HepG2 (cell line): ENCODE measurements around the gene MAP2K5. TPM values are rescaled to one million over a fixed set of nuclear protein-coding genes. Genes with fewer than 3 reads are reported as not detected.

Experiments used
- ATM ChIP-seq: fragments of 450-650 bp; IDR thresholded peaks from 2 replicates; pipeline ENCODE4 v1.7.1; 2017; ENCODE audit warnings: mild to moderate bottlenecking, borderline replicate concordance
- HDAC2 ChIP-seq: sonication (generic); formaldehyde crosslinking; IDR thresholded peaks from 2 replicates; pipeline ENCODE4 v1.4.0; 2020; ENCODE audit warnings: missing genetic modification reagents
- JUN ChIP-seq: sonication (generic); formaldehyde crosslinking; IDR thresholded peaks from 2 replicates; pipeline ENCODE4 v1.4.0; 2020; ENCODE audit warnings: mild to moderate bottlenecking, missing genetic modification reagents
- KLF11 ChIP-seq: IDR thresholded peaks from 2 replicates; pipeline ENCODE4 v1.6.1; 2016; ENCODE audit warnings: missing compliant biosample characterization
- NFE2L2 ChIP-seq: fragments of 150-350 bp; IDR thresholded peaks from 2 replicates; pipeline ENCODE4 v1.6.1; 2014; ENCODE audit warnings: low read length
- RFX5 ChIP-seq: IDR thresholded peaks from 2 replicates; pipeline ENCODE4 v1.6.1; 2011; ENCODE audit warnings: low read depth, low read length, improper control_type of control experiment
- TFAP4 ChIP-seq: sonication (generic); IDR thresholded peaks from 2 replicates; pipeline ENCODE4 v1.6.1; 2016; ENCODE audit warnings: low read depth, borderline replicate concordance
- TP53 ChIP-seq: sonication (generic); formaldehyde crosslinking; conservative IDR thresholded peaks from 2 replicates; pipeline ENCODE4 v1.4.0; 2020; ENCODE audit warnings: missing genetic modification reagents
- ZEB1 ChIP-seq: IDR thresholded peaks from 2 replicates; pipeline ENCODE4 v1.6.1; 2012; ENCODE audit warnings: mild to moderate bottlenecking, low read depth, inconsistent platforms; ENCODE audit not compliant: insufficient replicate concordance
- ZNF34 ChIP-seq: sonication (generic); formaldehyde crosslinking; IDR thresholded peaks from 2 replicates; pipeline ENCODE4 v1.4.0; 2020; ENCODE audit warnings: mild to moderate bottlenecking, missing genetic modification reagents, borderline replicate concordance
- ZNF552 ChIP-seq: sonication (generic); formaldehyde crosslinking; IDR thresholded peaks from 2 replicates; pipeline ENCODE4 v1.9.0; 2022; ENCODE audit warnings: missing genetic modification reagents, mild to moderate bottlenecking, borderline replicate concordance
- ZNF672 ChIP-seq: sonication (generic); formaldehyde crosslinking; IDR thresholded peaks from 2 replicates; pipeline ENCODE4 v1.8.1; 2022; ENCODE audit warnings: missing genetic modification reagents
- ZNF776 ChIP-seq: sonication (generic); formaldehyde crosslinking; IDR thresholded peaks from 2 replicates; pipeline ENCODE4 v1.4.0; 2020; ENCODE audit warnings: mild to moderate bottlenecking, missing genetic modification reagents
- ZNF839 ChIP-seq: sonication (generic); formaldehyde crosslinking; IDR thresholded peaks from 2 replicates; pipeline ENCODE4 v1.4.0; 2020; ENCODE audit warnings: missing genetic modification reagents, mild to moderate bottlenecking, borderline replicate concordance
- polyA plus RNA-seq, 8 experiments: library from polyadenylated mRNA; depleted of rRNA in 3 of 8; stranded (reverse) in 7 of 8; unstranded in 1 of 8; fragments of >200 nt; fragmentation: Illumina TruSeq in 4 of 8; extraction: Trizol in 4 of 8; gene quantifications; 2 replicates each; pipeline versions ENCODE4 v1.2.1 to v1.2.3, GENCODE V29; 2011 to 2016; ENCODE audit warnings: low read depth in 4 of 8, missing spikeins in 1 of 8, mixed read lengths in 1 of 8; ENCODE audit not compliant: insufficient read depth in 1 of 8
- total RNA-seq, 5 experiments: library from RNA; depleted of rRNA; stranded (reverse); fragments of >200 nt; fragmentation: Illumina TruSeq; extraction: Trizol; gene quantifications; 2 replicates each; pipeline ENCODE4 v1.2.3, GENCODE V29; 2016; ENCODE audit warnings: low read depth in 1 of 5
- TF ChIP-seq, protein P1 (sequence below): sonication (generic); formaldehyde crosslinking; conservative IDR thresholded peaks from 2 replicates; pipeline ENCODE4 v1.8.0; 2022; ENCODE audit warnings: mild to moderate bottlenecking, moderate library complexity, missing genetic modification reagents
- TF ChIP-seq, protein P2 (sequence below): sonication (generic); formaldehyde crosslinking; IDR thresholded peaks from 2 replicates; pipeline ENCODE4 v1.4.0; 2020; ENCODE audit warnings: missing genetic modification reagents
- TF ChIP-seq, protein P3 (sequence below): sonication (generic); formaldehyde crosslinking; IDR thresholded peaks from 2 replicates; pipeline ENCODE4 v1.4.0; 2020; ENCODE audit warnings: mild to moderate bottlenecking, missing genetic modification reagents, borderline replicate concordance

Gene MAP2K5
- total and polyA plus RNA-seq, 2 of the 13 experiments (the other 11 are each of a cell fraction or from before 2014, with no cell fraction given), result 4.0 to 4.3 TPM

GRCh38 chr15:67839929-67840748 is 297.6 kb downstream of the MAP2K5 start, which contains the start of gene RNU6-1 (continued):
- TF ChIP-seq, protein P1, sequence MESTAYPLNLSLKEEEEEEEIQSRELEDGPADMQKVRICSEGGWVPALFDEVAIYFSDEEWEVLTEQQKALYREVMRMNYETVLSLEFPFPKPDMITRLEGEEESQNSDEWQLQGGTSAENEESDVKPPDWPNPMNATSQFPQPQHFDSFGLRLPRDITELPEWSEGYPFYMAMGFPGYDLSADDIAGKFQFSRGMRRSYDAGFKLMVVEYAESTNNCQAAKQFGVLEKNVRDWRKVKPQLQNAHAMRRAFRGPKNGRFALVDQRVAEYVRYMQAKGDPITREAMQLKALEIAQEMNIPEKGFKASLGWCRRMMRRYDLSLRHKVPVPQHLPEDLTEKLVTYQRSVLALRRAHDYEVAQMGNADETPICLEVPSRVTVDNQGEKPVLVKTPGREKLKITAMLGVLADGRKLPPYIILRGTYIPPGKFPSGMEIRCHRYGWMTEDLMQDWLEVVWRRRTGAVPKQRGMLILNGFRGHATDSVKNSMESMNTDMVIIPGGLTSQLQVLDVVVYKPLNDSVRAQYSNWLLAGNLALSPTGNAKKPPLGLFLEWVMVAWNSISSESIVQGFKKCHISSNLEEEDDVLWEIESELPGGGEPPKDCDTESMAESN (CRISPR knock-in tag), result peak; percentile 46; the same call in 1 of the 2 replicates
- TF ChIP-seq JUN (CRISPR knock-in tag), result no peak
- no peak for TF ChIP-seq RFX5
- no peak for TF ChIP-seq HDAC2 (CRISPR knock-in tag)
- no peak for TF ChIP-seq ZNF839 (CRISPR knock-in tag)
- TF ChIP-seq TP53 (CRISPR knock-in tag), result no peak
- TF ChIP-seq ZNF672 (CRISPR knock-in tag), result no peak
- no peak for TF ChIP-seq ZNF552 (CRISPR knock-in tag)
- no peak for TF ChIP-seq ATM
- TF ChIP-seq TFAP4, result no peak
- TF ChIP-seq KLF11 (CRISPR knock-in tag), result no peak; the same call in 1 of the 2 replicates
- TF ChIP-seq, protein P2, sequence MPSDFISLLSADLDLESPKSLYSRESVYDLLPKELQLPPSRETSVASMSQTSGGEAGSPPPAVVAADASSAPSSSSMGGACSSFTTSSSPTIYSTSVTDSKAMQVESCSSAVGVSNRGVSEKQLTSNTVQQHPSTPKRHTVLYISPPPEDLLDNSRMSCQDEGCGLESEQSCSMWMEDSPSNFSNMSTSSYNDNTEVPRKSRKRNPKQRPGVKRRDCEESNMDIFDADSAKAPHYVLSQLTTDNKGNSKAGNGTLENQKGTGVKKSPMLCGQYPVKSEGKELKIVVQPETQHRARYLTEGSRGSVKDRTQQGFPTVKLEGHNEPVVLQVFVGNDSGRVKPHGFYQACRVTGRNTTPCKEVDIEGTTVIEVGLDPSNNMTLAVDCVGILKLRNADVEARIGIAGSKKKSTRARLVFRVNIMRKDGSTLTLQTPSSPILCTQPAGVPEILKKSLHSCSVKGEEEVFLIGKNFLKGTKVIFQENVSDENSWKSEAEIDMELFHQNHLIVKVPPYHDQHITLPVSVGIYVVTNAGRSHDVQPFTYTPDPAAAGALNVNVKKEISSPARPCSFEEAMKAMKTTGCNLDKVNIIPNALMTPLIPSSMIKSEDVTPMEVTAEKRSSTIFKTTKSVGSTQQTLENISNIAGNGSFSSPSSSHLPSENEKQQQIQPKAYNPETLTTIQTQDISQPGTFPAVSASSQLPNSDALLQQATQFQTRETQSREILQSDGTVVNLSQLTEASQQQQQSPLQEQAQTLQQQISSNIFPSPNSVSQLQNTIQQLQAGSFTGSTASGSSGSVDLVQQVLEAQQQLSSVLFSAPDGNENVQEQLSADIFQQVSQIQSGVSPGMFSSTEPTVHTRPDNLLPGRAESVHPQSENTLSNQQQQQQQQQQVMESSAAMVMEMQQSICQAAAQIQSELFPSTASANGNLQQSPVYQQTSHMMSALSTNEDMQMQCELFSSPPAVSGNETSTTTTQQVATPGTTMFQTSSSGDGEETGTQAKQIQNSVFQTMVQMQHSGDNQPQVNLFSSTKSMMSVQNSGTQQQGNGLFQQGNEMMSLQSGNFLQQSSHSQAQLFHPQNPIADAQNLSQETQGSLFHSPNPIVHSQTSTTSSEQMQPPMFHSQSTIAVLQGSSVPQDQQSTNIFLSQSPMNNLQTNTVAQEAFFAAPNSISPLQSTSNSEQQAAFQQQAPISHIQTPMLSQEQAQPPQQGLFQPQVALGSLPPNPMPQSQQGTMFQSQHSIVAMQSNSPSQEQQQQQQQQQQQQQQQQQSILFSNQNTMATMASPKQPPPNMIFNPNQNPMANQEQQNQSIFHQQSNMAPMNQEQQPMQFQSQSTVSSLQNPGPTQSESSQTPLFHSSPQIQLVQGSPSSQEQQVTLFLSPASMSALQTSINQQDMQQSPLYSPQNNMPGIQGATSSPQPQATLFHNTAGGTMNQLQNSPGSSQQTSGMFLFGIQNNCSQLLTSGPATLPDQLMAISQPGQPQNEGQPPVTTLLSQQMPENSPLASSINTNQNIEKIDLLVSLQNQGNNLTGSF (CRISPR knock-in tag), result no peak
- peak; percentile 44; the same call in 1 of the 2 replicates for TF ChIP-seq ZNF34 (CRISPR knock-in tag)
- TF ChIP-seq ZNF776 (CRISPR knock-in tag), result no peak
- TF ChIP-seq NFE2L2, result no peak
- TF ChIP-seq, protein P3, sequence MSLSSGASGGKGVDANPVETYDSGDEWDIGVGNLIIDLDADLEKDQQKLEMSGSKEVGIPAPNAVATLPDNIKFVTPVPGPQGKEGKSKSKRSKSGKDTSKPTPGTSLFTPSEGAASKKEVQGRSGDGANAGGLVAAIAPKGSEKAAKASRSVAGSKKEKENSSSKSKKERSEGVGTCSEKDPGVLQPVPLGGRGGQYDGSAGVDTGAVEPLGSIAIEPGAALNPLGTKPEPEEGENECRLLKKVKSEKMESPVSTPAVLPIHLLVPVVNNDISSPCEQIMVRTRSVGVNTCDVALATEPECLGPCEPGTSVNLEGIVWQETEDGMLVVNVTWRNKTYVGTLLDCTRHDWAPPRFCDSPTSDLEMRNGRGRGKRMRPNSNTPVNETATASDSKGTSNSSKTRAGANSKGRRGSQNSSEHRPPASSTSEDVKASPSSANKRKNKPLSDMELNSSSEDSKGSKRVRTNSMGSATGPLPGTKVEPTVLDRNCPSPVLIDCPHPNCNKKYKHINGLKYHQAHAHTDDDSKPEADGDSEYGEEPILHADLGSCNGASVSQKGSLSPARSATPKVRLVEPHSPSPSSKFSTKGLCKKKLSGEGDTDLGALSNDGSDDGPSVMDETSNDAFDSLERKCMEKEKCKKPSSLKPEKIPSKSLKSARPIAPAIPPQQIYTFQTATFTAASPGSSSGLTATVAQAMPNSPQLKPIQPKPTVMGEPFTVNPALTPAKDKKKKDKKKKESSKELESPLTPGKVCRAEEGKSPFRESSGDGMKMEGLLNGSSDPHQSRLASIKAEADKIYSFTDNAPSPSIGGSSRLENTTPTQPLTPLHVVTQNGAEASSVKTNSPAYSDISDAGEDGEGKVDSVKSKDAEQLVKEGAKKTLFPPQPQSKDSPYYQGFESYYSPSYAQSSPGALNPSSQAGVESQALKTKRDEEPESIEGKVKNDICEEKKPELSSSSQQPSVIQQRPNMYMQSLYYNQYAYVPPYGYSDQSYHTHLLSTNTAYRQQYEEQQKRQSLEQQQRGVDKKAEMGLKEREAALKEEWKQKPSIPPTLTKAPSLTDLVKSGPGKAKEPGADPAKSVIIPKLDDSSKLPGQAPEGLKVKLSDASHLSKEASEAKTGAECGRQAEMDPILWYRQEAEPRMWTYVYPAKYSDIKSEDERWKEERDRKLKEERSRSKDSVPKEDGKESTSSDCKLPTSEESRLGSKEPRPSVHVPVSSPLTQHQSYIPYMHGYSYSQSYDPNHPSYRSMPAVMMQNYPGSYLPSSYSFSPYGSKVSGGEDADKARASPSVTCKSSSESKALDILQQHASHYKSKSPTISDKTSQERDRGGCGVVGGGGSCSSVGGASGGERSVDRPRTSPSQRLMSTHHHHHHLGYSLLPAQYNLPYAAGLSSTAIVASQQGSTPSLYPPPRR (CRISPR knock-in tag), result no peak
- TF ChIP-seq ZEB1, result no peak
